Activated T-cell treated with anti-CD3 and anti-CD28 coated beads, Interleukin-2, amount 50 U/mL, for 4 hours (primary cell): ENCODE data around the gene MTCH1. TPM values are rescaled to one million over a fixed set of nuclear protein-coding genes. Genes with fewer than 3 reads are reported as not detected.

Source experiments
- ATAC-seq, 2 donors: fragments of 200-7000 bp; cut with Tn5 transposase; one replicate each; pipeline ENCODE4 v1.10.0; 2021
- DNase-seq: peaks from one replicate; pipeline ENCODE4 v3.0.0-alpha.2; 2020
- H3K27me3 Mint-ChIP-seq: one replicate; pipeline ENCODE4 v1.8.0; 2021; ENCODE audit warnings: low read depth, mixed read lengths
- H3K36me3 Mint-ChIP-seq: one replicate; pipeline ENCODE4 v1.8.0; 2022; ENCODE audit warnings: mixed read lengths; ENCODE audit not compliant: insufficient read depth
- H3K4me1 Mint-ChIP-seq: one replicate; pipeline ENCODE4 v1.8.0; 2021; ENCODE audit warnings: low read depth, mixed read lengths
- H3K4me3 Mint-ChIP-seq: one replicate; pipeline ENCODE4 v1.8.0; 2021; ENCODE audit warnings: mild to moderate bottlenecking, moderate library complexity, mixed read lengths
- H3K9me3 Mint-ChIP-seq: one replicate; pipeline ENCODE4 v1.8.0; 2021; ENCODE audit warnings: mixed read lengths
- total RNA-seq, 3 donors: library from RNA; stranded (reverse); gene quantifications; one replicate each; pipeline ENCODE4 v1.2.1, GENCODE V29; 2021

MTCH1 gene
- total RNA-seq, 3 donors from 2014 or later: 100 to 104 (median 104) TPM

DNA sequence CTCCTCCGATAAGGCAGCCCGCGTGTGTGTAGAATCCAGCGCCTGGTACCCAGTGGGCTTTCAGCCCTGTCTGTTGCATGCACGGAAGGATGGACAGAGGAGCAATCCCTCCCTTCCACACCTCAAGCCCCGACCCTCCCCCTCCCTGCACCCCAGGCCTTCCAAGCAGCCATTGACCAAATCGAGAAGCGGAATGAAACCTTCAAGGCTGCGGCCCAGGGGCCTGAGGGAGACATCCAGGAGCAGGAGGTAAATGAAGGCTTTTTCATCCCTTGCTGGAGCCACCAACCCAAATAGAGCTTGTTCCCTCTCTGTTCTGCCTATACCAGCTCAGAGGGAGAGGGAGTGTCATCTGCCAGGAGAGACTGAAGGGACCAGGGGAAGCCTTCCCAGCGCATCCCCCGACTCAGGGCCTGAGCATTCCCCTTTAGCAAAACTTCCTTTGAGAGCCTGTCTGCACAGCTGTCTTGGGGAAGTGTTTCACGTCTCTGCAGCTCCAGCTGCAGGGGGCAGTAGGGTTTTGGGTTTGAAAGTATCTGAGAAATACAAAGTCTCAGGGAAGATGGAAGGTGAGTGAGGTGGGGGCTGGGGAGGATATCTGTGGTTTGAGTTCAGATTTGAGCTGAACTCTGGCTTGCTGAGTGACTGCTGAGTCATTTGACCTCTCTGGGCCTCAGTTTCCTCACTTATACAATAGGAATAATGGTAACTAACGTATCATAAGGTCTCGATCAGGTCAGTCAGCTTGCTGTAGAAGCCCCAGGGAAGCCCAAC is 35.5 kb upstream of the MTCH1 start:
- peak in 1 of 2 donors; percentile 21 for ATAC-seq
- Mint-ChIP-seq H3K27me3 (no peaks in the 10 kb centered on the region), H3K36me3 (no peaks in the 10 kb centered on the region), H3K9me3 (no peaks in the 10 kb centered on the region), H3K4me3 (no peak overlapping the region), H3K4me1 (peaks cover 58% of the 10 kb centered on the region)
- DNase-seq: peak; percentile 63

DNA sequence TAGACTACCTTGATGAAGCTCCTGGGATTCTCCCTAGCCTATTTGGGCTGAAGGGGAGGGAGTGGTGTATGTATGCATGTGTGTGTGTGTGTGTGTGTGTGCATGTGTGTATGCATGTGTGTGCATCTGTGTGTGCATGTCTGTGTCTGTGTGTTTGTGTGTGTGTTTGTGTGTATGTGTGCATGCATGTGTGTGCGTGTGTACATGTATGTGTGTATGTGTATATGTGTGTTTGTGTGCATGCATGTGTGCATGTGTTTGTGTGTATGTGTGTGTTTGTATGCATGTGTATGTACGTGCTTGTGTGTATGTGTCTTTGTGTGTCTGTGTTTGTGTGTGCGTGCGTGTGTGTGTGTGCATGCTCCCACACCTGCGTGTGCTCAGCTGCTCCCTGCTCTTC is 34.8 kb upstream of the MTCH1 start:
- Mint-ChIP-seq H3K36me3 (no peaks in the 10 kb centered on the region), H3K4me3 (no peak overlapping the region), H3K4me1 (peaks cover 55% of the 10 kb centered on the region), H3K9me3 (no peaks in the 10 kb centered on the region), H3K27me3 (no peaks in the 10 kb centered on the region)
- ATAC-seq (no peak), DNase-seq (no peak)

DNA sequence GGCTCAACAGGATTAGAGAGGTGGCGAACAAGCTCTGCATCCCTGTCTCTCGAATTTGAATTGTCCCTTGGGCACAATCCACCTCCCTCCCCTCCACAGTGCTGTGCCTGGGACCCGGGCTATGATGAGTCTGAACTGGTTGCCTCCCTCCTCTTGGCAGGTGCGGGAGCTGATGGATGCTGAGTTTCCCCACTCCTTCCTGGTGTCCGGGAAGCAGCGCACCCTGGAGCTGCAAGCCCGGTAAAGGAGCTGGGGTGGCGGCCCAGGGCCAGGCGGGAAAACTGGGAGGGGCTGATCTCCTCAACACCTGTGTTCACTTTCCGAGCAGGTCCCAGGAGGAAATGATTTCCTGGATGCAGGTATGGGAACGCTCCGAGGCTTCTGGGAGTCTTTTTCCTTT is 34.4 kb upstream of the MTCH1 start:
- Mint-ChIP-seq H3K36me3 (no peaks in the 10 kb centered on the region), H3K9me3 (no peaks in the 10 kb centered on the region), H3K4me1 (peaks cover 55% of the 10 kb centered on the region), H3K4me3 (no peak overlapping the region), H3K27me3 (no peaks in the 10 kb centered on the region)
- ATAC-seq (no peak), DNase-seq (no peak)

DNA sequence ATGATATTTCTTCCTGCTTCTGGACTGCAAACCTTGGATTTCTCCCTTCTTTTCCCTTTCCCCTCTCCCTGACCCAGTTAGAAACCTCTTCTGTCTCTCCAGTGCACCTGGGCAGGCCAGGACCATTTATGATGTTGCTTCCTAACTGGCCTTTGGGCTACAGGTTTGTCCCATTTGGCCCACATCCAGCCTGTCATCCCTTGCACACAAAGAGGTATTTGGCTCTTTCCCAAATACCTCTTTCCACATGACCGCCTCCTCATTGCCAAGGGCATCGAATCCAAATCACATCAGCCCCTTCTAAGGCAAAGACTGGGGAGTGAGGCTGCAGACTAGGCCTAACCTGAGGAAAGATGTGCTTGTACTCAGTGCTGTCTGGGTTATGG is 33.1 kb upstream of the MTCH1 start:
- no peaks in the 10 kb centered on the region for H3K27me3 Mint-ChIP-seq
- no peaks in the 10 kb centered on the region for H3K36me3 Mint-ChIP-seq
- H3K9me3 Mint-ChIP-seq: no peaks in the 10 kb centered on the region
- DNase-seq (no peak), ATAC-seq (no peak)
- no peak overlapping the region for H3K4me3 Mint-ChIP-seq
- H3K4me1 Mint-ChIP-seq: peaks cover 48% of the 10 kb centered on the region

DNA sequence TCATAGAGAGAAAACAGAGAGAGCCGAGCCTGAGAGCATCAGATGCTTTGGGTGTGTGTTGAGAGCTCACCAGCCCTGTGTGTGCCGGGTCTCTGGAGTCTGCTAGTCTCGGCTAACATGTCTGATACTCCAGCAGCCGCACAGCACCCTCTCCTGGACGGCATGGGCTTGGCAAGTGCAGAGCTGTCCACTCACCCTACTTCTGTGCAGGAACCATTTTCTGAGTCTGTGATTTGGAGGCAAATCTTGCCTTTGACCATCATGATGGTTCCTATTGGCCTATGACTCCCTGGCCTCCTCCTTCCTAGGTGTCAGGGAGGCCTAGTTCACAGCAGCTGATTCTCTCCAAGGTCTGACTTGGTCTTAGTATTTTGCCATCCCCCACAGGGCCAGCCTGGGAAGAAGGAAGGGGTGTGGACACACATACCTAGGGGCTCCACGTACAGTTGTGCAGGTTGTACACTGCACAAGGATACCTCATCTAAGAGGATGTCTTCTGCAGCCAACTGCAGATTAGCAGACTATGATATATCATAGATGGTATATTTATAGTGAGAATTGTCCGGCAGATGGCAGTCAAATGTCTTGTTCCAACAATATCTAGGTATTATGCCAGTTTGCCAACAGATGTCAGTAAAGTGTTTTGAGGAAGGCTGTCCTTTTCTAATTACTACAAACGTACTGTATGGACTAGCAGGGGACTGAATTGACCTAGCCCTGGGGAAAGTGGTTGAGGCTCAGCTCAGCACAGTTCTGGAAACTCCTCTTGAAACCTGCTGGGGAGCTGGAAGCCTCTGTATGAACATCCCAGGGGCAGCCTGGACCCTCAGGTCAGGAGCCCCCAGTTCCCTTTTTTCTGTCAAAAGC is 32.4 kb upstream of the MTCH1 start:
- no peaks in the 10 kb centered on the region for H3K9me3 Mint-ChIP-seq
- no peaks in the 10 kb centered on the region for H3K27me3 Mint-ChIP-seq
- ATAC-seq (peak; percentile 96), DNase-seq (peak; percentile 84)
- peaks cover 42% of the 10 kb centered on the region for H3K4me1 Mint-ChIP-seq
- H3K4me3 Mint-ChIP-seq: no peak overlapping the region
- no peaks in the 10 kb centered on the region for H3K36me3 Mint-ChIP-seq

DNA sequence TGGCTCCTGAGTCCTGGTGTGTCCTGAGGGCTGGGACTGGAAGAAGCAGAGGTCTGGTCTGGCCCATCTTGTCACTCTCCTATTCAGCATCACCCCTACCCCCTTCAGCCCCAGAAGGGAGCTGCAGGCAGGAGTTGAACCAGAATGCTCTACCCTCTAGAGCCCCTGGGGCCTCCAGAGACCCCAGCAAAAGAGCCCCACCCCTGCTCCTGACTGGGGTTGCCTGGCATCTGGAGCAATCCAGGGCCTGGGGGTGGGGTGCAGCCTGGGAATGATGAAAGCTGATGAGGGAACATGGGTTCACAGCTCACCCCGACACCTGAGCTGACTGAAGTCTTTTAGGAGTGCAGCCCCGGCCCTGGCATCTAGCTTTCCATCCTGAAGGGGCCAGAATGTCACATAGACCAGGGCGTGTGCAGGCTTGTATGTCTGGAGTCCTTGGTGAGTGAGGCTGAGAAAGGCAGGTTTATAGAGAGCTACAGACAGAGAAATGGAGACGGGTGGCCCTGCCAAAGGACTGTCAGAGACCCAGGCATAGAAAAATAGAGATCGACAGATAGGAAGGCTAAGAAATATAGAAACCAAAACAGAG is 31.7 kb upstream of the MTCH1 start:
- H3K4me1 Mint-ChIP-seq: peaks cover 35% of the 10 kb centered on the region

DNA sequence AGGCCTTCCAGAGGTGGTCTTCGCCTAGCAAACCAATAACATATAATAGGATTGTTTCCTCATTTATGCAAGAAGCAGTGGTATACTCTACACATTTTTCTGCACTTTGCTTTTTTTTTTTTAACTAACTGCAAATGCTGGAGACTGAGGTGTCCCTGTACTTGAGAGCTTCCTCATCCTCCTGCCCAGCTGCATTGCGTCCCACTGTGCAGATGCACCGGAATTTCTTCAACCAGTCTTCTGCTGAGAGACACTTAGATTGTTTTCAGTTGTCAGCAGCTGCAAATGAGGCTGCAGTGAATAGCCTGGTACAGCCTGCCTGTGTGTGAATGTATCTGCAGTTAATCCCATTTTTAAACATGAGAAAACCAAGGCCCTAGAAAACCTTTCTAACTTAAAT is 31.0 kb upstream of the MTCH1 start:
- no peaks in the 10 kb centered on the region for H3K9me3 Mint-ChIP-seq
- DNase-seq (no peak), ATAC-seq (no peak)
- peaks cover 28% of the 10 kb centered on the region for H3K4me1 Mint-ChIP-seq
- H3K27me3 Mint-ChIP-seq: no peaks in the 10 kb centered on the region
- no peak overlapping the region for H3K4me3 Mint-ChIP-seq
- H3K36me3 Mint-ChIP-seq: no peaks in the 10 kb centered on the region

More for the DNA sequence above, 31.7 kb upstream of the MTCH1 start:
- peak overlapping the region; percentile 39 for H3K4me3 Mint-ChIP-seq
- ATAC-seq: no peak
- no peak for DNase-seq
- no peaks in the 10 kb centered on the region for H3K36me3 Mint-ChIP-seq
- no peaks in the 10 kb centered on the region for H3K27me3 Mint-ChIP-seq
- H3K9me3 Mint-ChIP-seq: no peaks in the 10 kb centered on the region

DNA sequence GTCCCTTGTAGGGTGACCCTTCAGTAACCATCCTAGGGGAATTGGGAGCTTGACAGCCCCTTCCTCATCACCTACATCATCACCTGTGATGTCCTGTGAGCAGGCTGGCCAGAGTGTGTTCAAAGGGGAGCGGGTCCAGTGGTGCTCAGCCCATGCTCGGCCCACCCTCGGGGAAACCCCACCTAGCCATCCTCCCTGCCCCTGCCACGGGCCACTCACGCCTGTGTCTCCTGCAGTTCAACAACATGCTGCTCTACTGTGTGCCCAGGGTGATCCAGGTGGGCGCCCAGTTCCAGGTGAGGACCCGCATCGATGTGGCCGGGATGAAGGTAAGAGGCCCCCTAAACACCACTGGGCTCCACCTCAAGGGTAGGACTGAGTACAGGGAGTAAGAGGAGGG is 29.5 kb upstream of the MTCH1 start:
- ATAC-seq (no peak), DNase-seq (no peak)
- no peaks in the 10 kb centered on the region for H3K27me3 Mint-ChIP-seq
- H3K9me3 Mint-ChIP-seq: no peaks in the 10 kb centered on the region
- H3K36me3 Mint-ChIP-seq: no peaks in the 10 kb centered on the region
- no peak overlapping the region for H3K4me3 Mint-ChIP-seq
- H3K4me1 Mint-ChIP-seq: peaks cover 15% of the 10 kb centered on the region

DNA sequence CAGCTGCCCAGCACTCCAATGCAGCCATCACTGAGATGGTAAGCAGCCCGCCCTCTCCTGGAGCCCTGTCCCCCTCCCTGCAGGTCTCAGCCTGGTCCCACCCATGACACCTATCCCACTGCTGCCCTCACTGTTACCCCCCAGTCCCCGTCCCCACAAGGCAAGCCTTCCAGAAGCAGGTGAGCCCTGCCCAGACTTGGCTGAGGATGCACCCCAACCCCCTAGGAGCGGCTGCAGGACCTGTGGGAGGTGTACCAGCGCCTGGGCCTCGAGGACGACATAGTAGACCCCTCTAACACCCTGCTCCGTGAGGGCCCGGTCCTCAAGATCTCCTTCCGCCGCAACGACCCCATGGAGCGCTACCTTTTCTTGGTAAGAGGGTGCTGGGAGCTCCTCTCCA is 28.7 kb upstream of the MTCH1 start:
- no peaks in the 10 kb centered on the region for H3K9me3 Mint-ChIP-seq
- H3K4me1 Mint-ChIP-seq: peaks cover 15% of the 10 kb centered on the region
- no peak overlapping the region for H3K4me3 Mint-ChIP-seq
- no peak for ATAC-seq
- H3K36me3 Mint-ChIP-seq: no peaks in the 10 kb centered on the region
- no peaks in the 10 kb centered on the region for H3K27me3 Mint-ChIP-seq
- no peak for DNase-seq

DNA sequence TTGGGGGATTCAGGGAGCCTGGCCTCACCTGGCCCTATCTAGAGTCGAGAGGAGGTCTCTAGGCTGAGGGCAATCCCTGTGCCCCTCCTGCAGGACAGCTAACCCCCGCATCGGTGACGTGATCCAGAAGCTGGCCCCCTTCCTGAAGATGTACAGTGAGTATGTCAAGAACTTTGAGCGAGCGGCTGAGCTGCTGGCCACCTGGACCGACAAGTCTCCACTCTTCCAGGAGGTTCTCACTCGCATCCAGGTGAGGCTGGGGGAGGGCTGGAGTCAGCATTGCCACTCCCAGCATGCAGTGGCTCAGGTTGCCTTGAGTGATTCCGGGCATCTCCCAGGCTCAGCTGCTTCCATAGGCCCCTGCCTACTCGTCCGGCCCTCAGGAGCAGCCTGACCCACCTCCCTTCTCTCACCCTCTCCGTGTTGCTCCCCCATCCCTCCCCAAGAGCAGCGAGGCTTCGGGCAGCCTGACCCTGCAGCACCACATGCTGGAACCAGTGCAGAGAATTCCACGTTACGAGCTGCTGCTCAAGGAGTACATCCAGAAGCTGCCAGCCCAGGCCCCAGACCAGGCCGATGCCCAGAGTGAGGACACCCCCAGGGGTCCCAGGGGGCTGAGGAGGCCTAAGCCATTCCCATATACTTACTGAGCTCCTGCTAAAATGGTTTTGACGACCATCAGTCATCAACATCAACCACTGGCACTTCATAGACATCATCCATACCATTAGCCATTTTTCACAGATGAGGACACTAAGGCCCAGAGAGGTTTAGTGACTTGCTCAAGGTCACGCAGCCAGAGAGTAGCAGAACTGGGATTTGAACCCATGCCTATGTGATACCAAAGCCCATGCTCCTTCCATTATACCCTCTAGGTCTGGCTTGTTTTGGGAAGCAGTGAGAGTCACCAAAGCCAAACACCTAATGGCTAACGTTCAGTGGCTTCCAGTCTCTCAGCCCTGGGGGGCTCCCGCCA is 27.8 kb upstream of the MTCH1 start:
- peaks cover 11% of the 10 kb centered on the region for H3K4me1 Mint-ChIP-seq
- H3K4me3 Mint-ChIP-seq: no peak overlapping the region
- ATAC-seq: no peak
- DNase-seq: no peak
- no peaks in the 10 kb centered on the region for H3K36me3 Mint-ChIP-seq
- no peaks in the 10 kb centered on the region for H3K9me3 Mint-ChIP-seq
- H3K27me3 Mint-ChIP-seq: no peaks in the 10 kb centered on the region

DNA sequence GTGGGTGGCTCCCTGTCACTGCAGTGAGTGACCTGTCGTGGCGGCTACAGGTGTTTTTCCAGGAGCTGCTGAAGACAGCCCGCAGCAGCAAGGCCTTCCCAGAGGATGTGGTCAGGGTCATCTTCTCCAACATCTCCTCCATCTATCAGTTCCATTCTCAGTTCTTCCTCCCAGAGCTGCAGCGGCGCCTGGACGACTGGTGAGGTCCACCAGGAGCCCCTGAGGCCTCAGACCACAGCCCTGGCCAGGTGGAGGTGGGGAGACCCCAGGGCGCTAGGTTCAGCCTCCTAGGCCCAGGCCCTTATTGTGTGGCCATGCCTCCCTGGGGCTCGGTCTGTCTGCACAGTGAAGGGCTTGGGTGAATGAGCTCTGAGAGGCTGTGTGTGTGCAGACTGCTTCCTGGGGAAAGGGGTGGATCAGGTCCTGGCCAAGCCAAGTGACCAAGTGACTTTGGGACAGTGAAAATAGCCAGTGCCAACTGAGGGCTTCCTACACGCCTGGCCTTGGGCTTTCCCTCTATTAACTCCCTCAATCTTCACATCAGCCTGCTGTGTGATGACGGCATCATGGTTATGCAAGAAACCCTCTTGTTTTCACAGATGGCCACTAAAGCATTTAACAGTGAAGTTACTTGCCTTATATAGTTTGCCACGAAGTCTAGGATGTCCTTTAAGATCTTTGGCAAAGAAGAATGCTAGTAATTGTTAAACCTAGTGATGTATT is 25.8 kb upstream of the MTCH1 start:
- Mint-ChIP-seq H3K4me3 (no peak overlapping the region), H3K4me1 (peaks cover 2% of the 10 kb centered on the region), H3K9me3 (no peaks in the 10 kb centered on the region), H3K36me3 (no peaks in the 10 kb centered on the region), H3K27me3 (no peaks in the 10 kb centered on the region)
- DNase-seq (no peak), ATAC-seq (no peak)

DNA sequence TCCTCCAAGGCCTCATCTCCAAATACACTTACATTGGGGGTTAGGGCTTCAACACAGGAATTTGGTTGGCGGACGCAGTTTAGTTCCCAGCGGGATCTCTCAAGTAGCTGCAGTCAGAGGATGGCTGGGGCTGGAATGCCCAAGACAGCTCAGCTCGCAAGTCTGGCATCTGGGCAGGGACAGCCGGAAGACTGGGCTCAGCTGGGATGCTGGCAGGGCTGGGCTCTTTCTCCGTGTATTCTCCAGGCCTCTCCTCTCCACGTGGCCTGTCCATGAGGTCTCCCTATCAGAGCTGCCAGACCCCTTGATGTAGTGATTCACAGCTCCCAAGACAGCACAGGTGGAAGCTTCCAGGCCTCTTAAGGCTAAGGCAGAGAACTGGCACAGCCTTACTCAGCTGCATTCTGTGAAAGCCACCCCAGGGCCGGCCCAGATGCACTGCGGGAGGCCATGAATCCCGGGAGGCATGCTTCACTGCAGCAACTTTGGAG is 24.5 kb upstream of the MTCH1 start:
- no peak overlapping the region for H3K4me3 Mint-ChIP-seq
- H3K27me3 Mint-ChIP-seq: no peaks in the 10 kb centered on the region
- DNase-seq (no peak), ATAC-seq (no peak)
- peaks cover 14% of the 10 kb centered on the region for H3K4me1 Mint-ChIP-seq
- no peaks in the 10 kb centered on the region for H3K9me3 Mint-ChIP-seq
- H3K36me3 Mint-ChIP-seq: no peaks in the 10 kb centered on the region
